Bronchial epithelial cell (primary cell): Measurements from ENCODE around the gene RAPGEF3. TPM values are rescaled to one million over a fixed set of nuclear protein-coding genes. Genes with fewer than 3 reads are reported as not detected.

Experiments used
- DNase-seq: peaks from one replicate; pipeline ENCODE4 v3.0.0-alpha.2; 2010; ENCODE audit warnings: low read depth
- FAIRE-seq: peaks from 2 replicates; lab custom pipeline; 2011; peaks lifted over from hg19 to GRCh38; lab: Jason Lieb, UNC
- H3K27me3 ChIP-seq: 2 replicates; pipeline ENCODE4 v1.5.1; 2011; ENCODE audit warnings: low read length; ENCODE audit not compliant: control insufficient read depth, insufficient read depth
- H3K36me3 ChIP-seq: 2 replicates; pipeline ENCODE4 v1.5.1; 2011; ENCODE audit warnings: low read length; ENCODE audit not compliant: control insufficient read depth, insufficient read depth
- H3K4me3 ChIP-seq: 2 replicates; pipeline ENCODE4 v1.5.1; 2011; ENCODE audit warnings: mild to moderate bottlenecking, low read depth, low read length, control low read depth
- CTCF ChIP-seq: IDR thresholded peaks from 2 replicates; pipeline ENCODE4 v1.5.1; 2011; ENCODE audit warnings: mild to moderate bottlenecking, moderate library complexity, low read length, control low read depth, inconsistent platforms; ENCODE audit not compliant: insufficient read depth, severe bottlenecking
- total RNA-seq: library from RNA; depleted of rRNA; stranded (reverse); fragments of >200 nt; gene quantifications from 2 replicates; pipeline ENCODE4 v1.2.1, GENCODE V29; 2014

Gene RAPGEF3
- total RNA-seq, 1 donor from 2014 or later, result 3.9 TPM

GRCh38 chr12:47731723-47732122 is 27.0 kb downstream of the RAPGEF3 start:
- no peak for TF ChIP-seq CTCF
- FAIRE-seq (no peak), DNase-seq (no peak)
- Histone ChIP-seq H3K27me3 (no peaks in the 10 kb centered on the region), H3K36me3 (no peaks in the 10 kb centered on the region), H3K4me3 (no peak overlapping the region)

GRCh38 chr12:47730341-47730744 is 28.3 kb downstream of the RAPGEF3 start:
- Histone ChIP-seq H3K4me3 (no peak overlapping the region), H3K36me3 (no peaks in the 10 kb centered on the region), H3K27me3 (no peaks in the 10 kb centered on the region)
- DNase-seq (no peak), FAIRE-seq (no peak)
- no peak for TF ChIP-seq CTCF

- no peak for TF ChIP-seq CTCF
- FAIRE-seq (no peak), DNase-seq (no peak)
- Histone ChIP-seq H3K27me3 (no peaks in the 10 kb centered on the region), H3K4me3 (no peak overlapping the region), H3K36me3 (no peaks in the 10 kb centered on the region)
These were observed 29.4 kb downstream of the RAPGEF3 start for GRCh38 chr12:47729233-47729632.

- TF ChIP-seq CTCF, result no peak
- H3K27me3 ChIP-seq, result no peaks in the 10 kb centered on the region
- no peak overlapping the region for H3K4me3 ChIP-seq
- DNase-seq (peak; percentile 35), FAIRE-seq (no peak)
- no peaks in the 10 kb centered on the region for H3K36me3 ChIP-seq
These were observed 32.8 kb downstream of the RAPGEF3 start for GRCh38 chr12:47725893-47726292.

- FAIRE-seq (peak; percentile 85), DNase-seq (peak; percentile 50)
- H3K27me3 ChIP-seq, result no peaks in the 10 kb centered on the region
- no peaks in the 10 kb centered on the region for H3K36me3 ChIP-seq
- no peak within 1 kb of the TSS for H3K4me3 ChIP-seq
- no peak for TF ChIP-seq CTCF
These were observed 33.4 kb downstream of the RAPGEF3 start, which contains the start of gene ENDOU for GRCh38 chr12:47725091-47725772. Gene ENDOU (minus strand): TSS chr12:47725490. CDS start chr12:47725413, 77 bp downstream.
